Heart right ventricle (tissue), 16 donors: ENCODE measurements around the gene ETF1. TPM values are rescaled to one million over a fixed set of nuclear protein-coding genes. Genes with fewer than 3 reads are reported as not detected.
A peak's percentile ranks its signal among the peaks of the same experiment; 100 is the strongest.

Experiments
- ATAC-seq, 8 donors: fragments of 200-7000 bp; cut with Tn5 transposase; one replicate each; pipeline ENCODE4 v1.9.1; 2020; ENCODE audit warnings: mild to moderate bottlenecking in 8 of 8, moderate library complexity in 8 of 8, moderate number of reproducible peaks in 1 of 8
- DNase-seq, 2 donors: peaks; one replicate each; pipeline ENCODE4 v3.0.0-alpha.2; 2020
- H3K27ac ChIP-seq, 10 donors: fragments of 200-600 bp; sonication (generic) in 2 of 10; one replicate each; pipeline versions ENCODE4 v1.5.0 to v1.8.0; 2020 to 2022; ENCODE audit warnings: mild to moderate bottlenecking in 3 of 10
- H3K27me3 ChIP-seq, 7 donors: fragments of 200-600 bp; one replicate each; pipeline ENCODE4 v1.8.0; 2021 to 2022; ENCODE audit warnings: mild to moderate bottlenecking in 2 of 7
- H3K36me3 ChIP-seq, 9 donors: fragments of 200-600 bp; sonication (generic) in 1 of 9; one replicate each; pipeline versions ENCODE4 v1.5.0 to v1.8.0; 2020 to 2022; ENCODE audit warnings: mild to moderate bottlenecking in 2 of 9
- H3K4me1 ChIP-seq, 9 donors: fragments of 200-600 bp; sonication (generic) in 1 of 9; one replicate each; pipeline versions ENCODE4 v1.5.0 to v1.8.0; 2020 to 2022; ENCODE audit warnings: mild to moderate bottlenecking in 4 of 9
- H3K4me3 ChIP-seq, 10 donors: fragments of 200-600 bp; sonication (generic) in 2 of 10; one replicate each; pipeline versions ENCODE4 v1.5.0 to v1.8.0; 2020 to 2022; ENCODE audit warnings: mild to moderate bottlenecking in 7 of 10, moderate library complexity in 2 of 10
- H3K9me3 ChIP-seq, 11 donors: fragments of 200-600 bp in 10 of 11; sonication (generic) in 2 of 11; one replicate each; pipeline versions ENCODE4 v1.5.0 to v1.8.0; 2013 to 2022; ENCODE audit warnings: mild to moderate bottlenecking in 2 of 11, control low read depth in 1 of 11, moderate library complexity in 1 of 11
- CTCF ChIP-seq, 9 donors: fragments of 200-600 bp; sonication (generic) in 2 of 9; IDR thresholded peaks; one replicate each; pipeline versions ENCODE4 v1.5.0 to v1.8.0; 2021 to 2022; ENCODE audit warnings: antibody characterized with exemption in 9 of 9, mild to moderate bottlenecking in 5 of 9, moderate library complexity in 1 of 9
- WGBS, 2 donors: extraction: QIAGEN DNeasy Blood & Tissue Kit; methylation state at CpG; one replicate each; pipeline ENCODE4 v1.1.7; 2013; ENCODE audit warnings: inconsistent platforms in 1 of 2; 5-methylcytosine and 5-hydroxymethylcytosine counted together
- intact Hi-C, 10 donors: fragments of 100-400 bp; cut with DNase I; formaldehyde crosslinking; loops; one replicate each; pipeline versions ENCODE4 v1.11.1 to v1.14.2; 2022
- polyA plus RNA-seq, 2 donors: library from polyadenylated mRNA; stranded (reverse); fragments of 200-250 nt; gene quantifications; one replicate each; pipeline ENCODE4 v1.2.3, GENCODE V29; 2013
- total RNA-seq, 10 donors: library from RNA; stranded (reverse); fragmentation: NEBNext Ultra II Directional in 3 of 10; extraction: Animal tissue kit (Norgen Biotek cat#: 25700) in 3 of 10; gene quantifications; one replicate each; pipeline versions ENCODE4 v1.2.1 to v1.2.4, GENCODE V29; 2021 to 2023
- donor health status: Arrhythmogenic right ventricular cardiomyopathy.
- donor health status: ischemic (EF 13 %, LVEDD 7.1; RV severe dilation, severe dysfunction).
- donor health status: healthy with polysubstance abuse.
- donor health status: DM: no; HTN: yes; CAD: no.
- donor health status: DM: no; HTN: no; CAD: no.
- donor health status: ischemic (EF 25% LVEDD 6.9; RV normal size, moderate dysfunction).
- donor health status: ischemic (EF 25% LVEDD 5.7; RV mildly dilated, moderate dysfunction).
- donor health status: healthy.
- donor health status: DM: yes; HTN: yes; CAD: no.
- donor health status: Ischemic cardiomyopathy.
- donor health status: ischemic (EF 35%, LVEDD 5.7; RV mildly dilated, moderate dysfunction).
- donor health status: nonischemic (EF 11% LVEDD 7.7; RV severe dilation, severe dysfunction).
- donor health status: DM: yes; HTN: yes; CAD: no.
- donor health status: PGD.
- donor health status: ischemic (EF 29% LVEDD 5.4; RV normal size, mild dysfunction).
- donor health status: nonischemic (EF 23%, LVEDD 6.1; RV moderate dilation, normal function).

The ETF1 gene
- total and polyA plus RNA-seq, 12 donors: 17.9 to 113 (median 82.8) TPM

GRCh38 chr5:138490648-138491283 is 52.3 kb downstream of the ETF1 start:
- H3K4me3 ChIP-seq: peak overlapping the region in 1 of 10 donors; percentile 61
- no peaks in the 10 kb centered on the region for H3K36me3 ChIP-seq
- H3K9me3 ChIP-seq: no peaks in the 10 kb centered on the region
- peaks cover 0 to 28% (median 0%) of the 10 kb centered on the region in 7 donors for H3K27me3 ChIP-seq
- intact Hi-C loops: loop anchor here in 1 of 10 donors (5.0 kb wide), 1 partner anchor 138 kb away; the partner anchor contains the start of gene KDM3B
- 84 to 85% methylated on average over 12 of the region's 12 CpGs for WGBS, 2 donors
- no peak for TF ChIP-seq CTCF (IDR thresholded peaks at IDR 0.05)
- peaks cover 14 to 48% (median 31%) of the 10 kb centered on the region in 9 donors for H3K4me1 ChIP-seq
- ATAC-seq (no peak), DNase-seq (no peak)
- H3K27ac ChIP-seq: no peak overlapping the region

- TF ChIP-seq CTCF (IDR thresholded peaks at IDR 0.05): peak in 2 of 9 donors; percentile 9 to 11
- DNase-seq (peak in 1 of 2 donors; percentile 24), ATAC-seq (peak in 3 of 8 donors; percentile 11 to 18 (median 18))
- Histone ChIP-seq H3K27me3 (peaks cover 0 to 28% (median 0%) of the 10 kb centered on the region in 7 donors), H3K4me3 (no peak overlapping the region), H3K36me3 (no peaks in the 10 kb centered on the region), H3K9me3 (no peaks in the 10 kb centered on the region), H3K27ac (no peak overlapping the region), H3K4me1 (peaks cover 14 to 48% (median 31%) of the 10 kb centered on the region in 9 donors)
- intact Hi-C loops: loop anchor here in 1 of 10 donors (5.0 kb wide), 1 partner anchor 137 kb away; the partner anchor contains the start of gene KDM3B
- 45 to 63% methylated on average over 5 of the region's 5 CpGs for WGBS, 2 donors
Observed at GRCh38 chr5:138489683-138490061, 53.4 kb downstream of the ETF1 start.

- H3K36me3 ChIP-seq: no peaks in the 10 kb centered on the region
- 82 to 87% methylated on average over 5 of the region's 5 CpGs for WGBS, 2 donors
- no peak overlapping the region for H3K27ac ChIP-seq
- no peak overlapping the region for H3K4me3 ChIP-seq
- ATAC-seq (no peak), DNase-seq (no peak)
- TF ChIP-seq CTCF (IDR thresholded peaks at IDR 0.05): no peak
- H3K9me3 ChIP-seq: no peaks in the 10 kb centered on the region
- intact Hi-C loops: no loop called here
- peaks cover 14 to 42% (median 28%) of the 10 kb centered on the region in 9 donors for H3K4me1 ChIP-seq
- H3K27me3 ChIP-seq: peaks cover 0 to 28% (median 0%) of the 10 kb centered on the region in 7 donors
Observed at GRCh38 chr5:138488481-138488945, 54.5 kb downstream of the ETF1 start.

- no peaks in the 10 kb centered on the region for H3K27me3 ChIP-seq
- WGBS, 2 donors: 55 to 67% methylated on average over 4 of the region's 4 CpGs
- H3K27ac ChIP-seq: no peak overlapping the region
- H3K4me1 ChIP-seq: peaks cover 0 to 13% (median 0%) of the 10 kb centered on the region in 9 donors
- no peak overlapping the region for H3K4me3 ChIP-seq
- TF ChIP-seq CTCF (IDR thresholded peaks at IDR 0.05): no peak
- no peaks in the 10 kb centered on the region for H3K9me3 ChIP-seq
- intact Hi-C loops: no loop called here
- DNase-seq: no peak
- no peak for ATAC-seq
- no peaks in the 10 kb centered on the region for H3K36me3 ChIP-seq
Observed at GRCh38 chr5:138482638-138483037, 60.4 kb downstream of the ETF1 start.
